ENCODE measurements around the gene ATAD3B. TPM values are rescaled to one million over a fixed set of nuclear protein-coding genes. Genes with fewer than 3 reads are reported as not detected.

Gene ATAD3B
- total and polyA plus RNA-seq, 2 experiments from 2014 or later: 11.6 to 20.2 TPM

- Histone ChIP-seq H3K4me2 (ENCODE audit: unreplicated experiment) (no peak overlapping the region), H3K4me3 (no peak overlapping the region), H2AFZ (no peak overlapping the region), H4K20me1 (ENCODE audit: insufficient read depth) (no peaks in the 10 kb centered on the region), H3K27me3 (replicated peaks; ENCODE audit: insufficient read depth) (no peaks in the 10 kb centered on the region), H3F3A (ENCODE audit: insufficient read depth) (peaks cover 5% of the 10 kb centered on the region; the same call in 1 of the 2 replicates), H3K36me3 (ENCODE audit: low read depth) (no peaks in the 10 kb centered on the region), H3K9ac (no peak overlapping the region), H3K27ac (no peak overlapping the region), H3K79me2 (ENCODE audit: insufficient read depth) (peaks cover 20% of the 10 kb centered on the region), H3K9me3 (ENCODE audit: low read depth) (no peaks in the 10 kb centered on the region), H3K9me2 (ENCODE audit: insufficient read depth) (no peaks in the 10 kb centered on the region), H3K4me1 (ENCODE audit: insufficient read depth) (no peaks in the 10 kb centered on the region)
- 96% methylated on average over 34 to 37 of the region's 37 CpGs for WGBS, 2 experiments (ENCODE audit: low coverage in 1 of 2, low lambda C conversion rate in 2 of 2, missing lambda C conversion rate in 2 of 2)
- in situ Hi-C loops (cut with MboI): no loop called here
- DNase-seq: no peak
- no peak for TF ChIP-seq EZH2 (IDR thresholded peaks at IDR 0.05; ENCODE audit: insufficient read depth, poor library complexity, severe bottlenecking)
- TF ChIP-seq EZH2phosphoT487 (IDR thresholded peaks at IDR 0.05; ENCODE audit: insufficient read depth, low read depth): no peak
Measured at GRCh38 chr1:1541956-1542765, 70.6 kb downstream of the ATAD3B start.

- no peak for TF ChIP-seq EZH2phosphoT487 (IDR thresholded peaks at IDR 0.05; ENCODE audit: insufficient read depth, low read depth)
- no peak for TF ChIP-seq EZH2 (IDR thresholded peaks at IDR 0.05; ENCODE audit: insufficient read depth, poor library complexity, severe bottlenecking)
- H3K79me2 ChIP-seq (ENCODE audit: insufficient read depth): peaks cover 14% of the 10 kb centered on the region
- H3K4me1 ChIP-seq (ENCODE audit: insufficient read depth): no peaks in the 10 kb centered on the region
- H3K27ac ChIP-seq: no peak overlapping the region
- H3K36me3 ChIP-seq (ENCODE audit: low read depth): no peaks in the 10 kb centered on the region
- WGBS, 2 experiments (ENCODE audit: low coverage in 1 of 2, low lambda C conversion rate in 2 of 2, missing lambda C conversion rate in 2 of 2): 83 to 91% methylated on average over 37 to 42 of the region's 45 CpGs
- H3F3A ChIP-seq (ENCODE audit: insufficient read depth): peaks cover 5% of the 10 kb centered on the region; the same call in 1 of the 2 replicates
- no peaks in the 10 kb centered on the region for H3K27me3 ChIP-seq (replicated peaks; ENCODE audit: insufficient read depth)
- H3K4me2 ChIP-seq (ENCODE audit: unreplicated experiment): no peak overlapping the region
- H3K9me2 ChIP-seq (ENCODE audit: insufficient read depth): no peaks in the 10 kb centered on the region
- H3K4me3 ChIP-seq: no peak overlapping the region
- H4K20me1 ChIP-seq (ENCODE audit: insufficient read depth): no peaks in the 10 kb centered on the region
- no peak overlapping the region for H3K9ac ChIP-seq
- no peaks in the 10 kb centered on the region for H3K9me3 ChIP-seq (ENCODE audit: low read depth)
- no peak for DNase-seq
- in situ Hi-C loops (cut with MboI): no loop called here
- no peak overlapping the region for H2AFZ ChIP-seq
Measured at GRCh38 chr1:1542766-1543705, 71.5 kb downstream of the ATAD3B start.

DNA sequence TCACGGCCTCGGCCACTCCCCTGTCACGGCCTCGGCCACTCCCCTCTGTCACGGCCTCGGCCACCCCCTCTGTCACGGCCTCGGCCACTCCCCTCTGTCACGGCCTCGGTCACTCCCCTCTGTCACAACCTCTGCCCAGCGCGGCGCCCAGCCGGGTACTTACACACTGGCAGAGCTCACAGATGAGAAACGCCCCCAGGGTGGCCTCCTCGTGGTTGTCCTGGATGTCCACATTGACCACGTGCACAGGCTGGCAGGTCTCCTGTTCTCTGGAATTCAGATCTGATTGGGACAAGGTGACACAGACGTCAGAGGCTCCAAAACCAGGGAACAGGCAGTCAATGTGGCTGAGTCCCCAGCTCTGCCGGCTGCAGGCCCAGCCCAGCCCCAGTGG, 72.1 kb downstream of the ATAD3B start:
- no peaks in the 10 kb centered on the region for H3K9me3 ChIP-seq (ENCODE audit: low read depth)
- no peaks in the 10 kb centered on the region for H4K20me1 ChIP-seq (ENCODE audit: insufficient read depth)
- no peaks in the 10 kb centered on the region for H3K4me1 ChIP-seq (ENCODE audit: insufficient read depth)
- H3K36me3 ChIP-seq (ENCODE audit: low read depth): no peaks in the 10 kb centered on the region
- no peak overlapping the region for H3K27ac ChIP-seq
- no peak overlapping the region for H2AFZ ChIP-seq
- H3K4me3 ChIP-seq: no peak overlapping the region
- DNase-seq: peak; percentile 42
- H3K9me2 ChIP-seq (ENCODE audit: insufficient read depth): no peaks in the 10 kb centered on the region
- H3K4me2 ChIP-seq (ENCODE audit: unreplicated experiment): no peak overlapping the region
- peaks cover 10% of the 10 kb centered on the region; the same call in 1 of the 2 replicates for H3K79me2 ChIP-seq (ENCODE audit: insufficient read depth)
- no peak for TF ChIP-seq EZH2 (IDR thresholded peaks at IDR 0.05; ENCODE audit: insufficient read depth, poor library complexity, severe bottlenecking)
- TF ChIP-seq EZH2phosphoT487 (IDR thresholded peaks at IDR 0.05; ENCODE audit: insufficient read depth, low read depth): no peak
- WGBS, 2 experiments (ENCODE audit: low coverage in 1 of 2, low lambda C conversion rate in 2 of 2, missing lambda C conversion rate in 2 of 2): 48 to 50% methylated on average over 13 to 19 of the region's 19 CpGs
- no peak overlapping the region for H3K9ac ChIP-seq
- in situ Hi-C loops (cut with MboI): no loop called here
- H3F3A ChIP-seq (ENCODE audit: insufficient read depth): peaks cover 5% of the 10 kb centered on the region; the same call in 1 of the 2 replicates
- no peaks in the 10 kb centered on the region for H3K27me3 ChIP-seq (replicated peaks; ENCODE audit: insufficient read depth)

- no peak overlapping the region for H3K9ac ChIP-seq
- H3K79me2 ChIP-seq (ENCODE audit: insufficient read depth): 0 out of 2 replicates have a peak, but pooled peaks cover 10% of the 10 kb centered on the region
- H3K4me3 ChIP-seq: no peak overlapping the region
- H3K4me2 ChIP-seq (ENCODE audit: unreplicated experiment): no peak overlapping the region
- H4K20me1 ChIP-seq (ENCODE audit: insufficient read depth): no peaks in the 10 kb centered on the region
- H3K9me2 ChIP-seq (ENCODE audit: insufficient read depth): no peaks in the 10 kb centered on the region
- no peak overlapping the region for H2AFZ ChIP-seq
- DNase-seq: no peak
- no peaks in the 10 kb centered on the region for H3K36me3 ChIP-seq (ENCODE audit: low read depth)
- H3K4me1 ChIP-seq (ENCODE audit: insufficient read depth): no peaks in the 10 kb centered on the region
- peaks cover 5% of the 10 kb centered on the region; the same call in 1 of the 2 replicates for H3F3A ChIP-seq (ENCODE audit: insufficient read depth)
- H3K27me3 ChIP-seq (replicated peaks; ENCODE audit: insufficient read depth): no peaks in the 10 kb centered on the region
- TF ChIP-seq EZH2 (IDR thresholded peaks at IDR 0.05; ENCODE audit: insufficient read depth, poor library complexity, severe bottlenecking) (no peak), EZH2phosphoT487 (IDR thresholded peaks at IDR 0.05; ENCODE audit: insufficient read depth, low read depth) (no peak)
- in situ Hi-C loops (cut with MboI): no loop called here
- no peaks in the 10 kb centered on the region for H3K9me3 ChIP-seq (ENCODE audit: low read depth)
- H3K27ac ChIP-seq: no peak overlapping the region
- WGBS, 2 experiments (ENCODE audit: low coverage in 1 of 2, low lambda C conversion rate in 2 of 2, missing lambda C conversion rate in 2 of 2): 91% methylated on average over 10 of the region's 10 CpGs
Measured at GRCh38 chr1:1544544-1544943, 73.0 kb downstream of the ATAD3B start.

Other genes starting within 250 kb of the ATAD3B start
- gene SDF4, start 239.8 kb upstream of the ATAD3B start, total RNA-seq (2014; rRNA removed; shearing (Covaris generic)): 214 and 216 TPM in 2 replicates
- 261 and 269 TPM in 2 replicates for gene SDF4, start 239.8 kb upstream of the ATAD3B start, polyA plus RNA-seq (2016; fragmentation: Nextera tagmentation; extraction: Ambion mirVana)
- gene B3GALT6, start 239.5 kb upstream of the ATAD3B start, total RNA-seq (2014; rRNA removed; shearing (Covaris generic)): 50.3 and 52.5 TPM in 2 replicates
- gene B3GALT6, start 239.5 kb upstream of the ATAD3B start, polyA plus RNA-seq (2016; fragmentation: Nextera tagmentation; extraction: Ambion mirVana): 6.5 and 8.3 TPM in 2 replicates
- 0.38 and 3.1 TPM in 2 replicates for gene C1QTNF12, start 225.0 kb upstream of the ATAD3B start, total RNA-seq (2014; rRNA removed; shearing (Covaris generic))
- 2.0 and 2.1 TPM in 2 replicates for gene C1QTNF12, start 225.0 kb upstream of the ATAD3B start, polyA plus RNA-seq (2016; fragmentation: Nextera tagmentation; extraction: Ambion mirVana)
- gene UBE2J2, start 197.9 kb upstream of the ATAD3B start, total RNA-seq (2014; rRNA removed; shearing (Covaris generic)): 49.7 and 51.0 TPM in 2 replicates
- gene UBE2J2, start 197.9 kb upstream of the ATAD3B start, polyA plus RNA-seq (2016; fragmentation: Nextera tagmentation; extraction: Ambion mirVana): 63.5 and 68.0 TPM in 2 replicates
- gene SCNN1D, start 191.3 kb upstream of the ATAD3B start, total RNA-seq (2014; rRNA removed; shearing (Covaris generic)): 0.76 and 2.5 TPM in 2 replicates
- gene SCNN1D, start 191.3 kb upstream of the ATAD3B start, polyA plus RNA-seq (2016; fragmentation: Nextera tagmentation; extraction: Ambion mirVana): 0.46 and 0.55 TPM in 2 replicates
- 58.6 and 68.0 TPM in 2 replicates for gene ACAP3, start 163.8 kb upstream of the ATAD3B start, total RNA-seq (2014; rRNA removed; shearing (Covaris generic))
- gene ACAP3, start 163.8 kb upstream of the ATAD3B start, polyA plus RNA-seq (2016; fragmentation: Nextera tagmentation; extraction: Ambion mirVana): 11.6 and 11.8 TPM in 2 replicates
- gene PUSL1, start 163.2 kb upstream of the ATAD3B start, total RNA-seq (2014; rRNA removed; shearing (Covaris generic)): 36.2 and 46.5 TPM in 2 replicates
- gene PUSL1, start 163.2 kb upstream of the ATAD3B start, polyA plus RNA-seq (2016; fragmentation: Nextera tagmentation; extraction: Ambion mirVana): 28.3 and 30.9 TPM in 2 replicates
- gene INTS11, start 147.1 kb upstream of the ATAD3B start, total RNA-seq (2014; rRNA removed; shearing (Covaris generic)): 80.1 and 90.0 TPM in 2 replicates
- gene INTS11, start 147.1 kb upstream of the ATAD3B start, polyA plus RNA-seq (2016; fragmentation: Nextera tagmentation; extraction: Ambion mirVana): 70.2 and 72.8 TPM in 2 replicates
- gene CPTP, start 147.0 kb upstream of the ATAD3B start, total RNA-seq (2014; rRNA removed; shearing (Covaris generic)): 30.5 and 39.0 TPM in 2 replicates
- gene CPTP, start 147.0 kb upstream of the ATAD3B start, polyA plus RNA-seq (2016; fragmentation: Nextera tagmentation; extraction: Ambion mirVana): 28.0 and 33.2 TPM in 2 replicates
- 0.54 TPM in 1 of 2 replicates, not detected in the other for gene TAS1R3, start 140.5 kb upstream of the ATAD3B start, total RNA-seq (2014; rRNA removed; shearing (Covaris generic))
- 0.24 TPM in 1 of 2 replicates, not detected in the other for gene TAS1R3, start 140.5 kb upstream of the ATAD3B start, polyA plus RNA-seq (2016; fragmentation: Nextera tagmentation; extraction: Ambion mirVana)
- 113 and 119 TPM in 2 replicates for gene DVL1, start 122.3 kb upstream of the ATAD3B start, total RNA-seq (2014; rRNA removed; shearing (Covaris generic))
- 8.6 and 9.9 TPM in 2 replicates for gene DVL1, start 122.3 kb upstream of the ATAD3B start, polyA plus RNA-seq (2016; fragmentation: Nextera tagmentation; extraction: Ambion mirVana)
- gene MXRA8, start 113.2 kb upstream of the ATAD3B start, total RNA-seq (2014; rRNA removed; shearing (Covaris generic)): 1,040 and 1,228 TPM in 2 replicates
- 584 and 609 TPM in 2 replicates for gene MXRA8, start 113.2 kb upstream of the ATAD3B start, polyA plus RNA-seq (2016; fragmentation: Nextera tagmentation; extraction: Ambion mirVana)
- 118 and 120 TPM in 2 replicates for gene AURKAIP1, start 96.6 kb upstream of the ATAD3B start, total RNA-seq (2014; rRNA removed; shearing (Covaris generic))
- gene AURKAIP1, start 96.6 kb upstream of the ATAD3B start, polyA plus RNA-seq (2016; fragmentation: Nextera tagmentation; extraction: Ambion mirVana): 216 and 218 TPM in 2 replicates
- 150 and 185 TPM in 2 replicates for gene CCNL2, start 72.4 kb upstream of the ATAD3B start, total RNA-seq (2014; rRNA removed; shearing (Covaris generic))
- gene CCNL2, start 72.4 kb upstream of the ATAD3B start, polyA plus RNA-seq (2016; fragmentation: Nextera tagmentation; extraction: Ambion mirVana): 151 and 199 TPM in 2 replicates
- gene MRPL20, start 64.5 kb upstream of the ATAD3B start, total RNA-seq (2014; rRNA removed; shearing (Covaris generic)): 88.9 and 105 TPM in 2 replicates
- gene MRPL20, start 64.5 kb upstream of the ATAD3B start, polyA plus RNA-seq (2016; fragmentation: Nextera tagmentation; extraction: Ambion mirVana): 176 and 181 TPM in 2 replicates
- 0.51 and 0.97 TPM in 2 replicates for gene ANKRD65, start 50.5 kb upstream of the ATAD3B start, total RNA-seq (2014; rRNA removed; shearing (Covaris generic))
- 0.44 and 0.70 TPM in 2 replicates for gene ANKRD65, start 50.5 kb upstream of the ATAD3B start, polyA plus RNA-seq (2016; fragmentation: Nextera tagmentation; extraction: Ambion mirVana)
- gene VWA1, start 36.1 kb upstream of the ATAD3B start, total RNA-seq (2014; rRNA removed; shearing (Covaris generic)): 1.4 and 2.3 TPM in 2 replicates
- gene VWA1, start 36.1 kb upstream of the ATAD3B start, polyA plus RNA-seq (2016; fragmentation: Nextera tagmentation; extraction: Ambion mirVana): 0.60 and 1.3 TPM in 2 replicates
- not detected in 2 replicates for gene ATAD3C, start 22.1 kb upstream of the ATAD3B start, total RNA-seq (2014; rRNA removed; shearing (Covaris generic))
- 0.51 TPM in 1 of 2 replicates, not detected in the other for gene ATAD3C, start 22.1 kb upstream of the ATAD3B start, polyA plus RNA-seq (2016; fragmentation: Nextera tagmentation; extraction: Ambion mirVana)
- gene ATAD3A, start 40.4 kb downstream of the ATAD3B start, total RNA-seq (2014; rRNA removed; shearing (Covaris generic)): 45.8 and 54.5 TPM in 2 replicates
- gene ATAD3A, start 40.4 kb downstream of the ATAD3B start, polyA plus RNA-seq (2016; fragmentation: Nextera tagmentation; extraction: Ambion mirVana): 42.8 and 44.9 TPM in 2 replicates
- gene TMEM240, start 68.9 kb downstream of the ATAD3B start, total RNA-seq (2014; rRNA removed; shearing (Covaris generic)): 1.1 and 3.3 TPM in 2 replicates
- gene TMEM240, start 68.9 kb downstream of the ATAD3B start, polyA plus RNA-seq (2016; fragmentation: Nextera tagmentation; extraction: Ambion mirVana): 0.44 and 0.76 TPM in 2 replicates
- 60.8 and 69.2 TPM in 2 replicates for gene SSU72, start 103.1 kb downstream of the ATAD3B start, total RNA-seq (2014; rRNA removed; shearing (Covaris generic))
- gene SSU72, start 103.1 kb downstream of the ATAD3B start, polyA plus RNA-seq (2016; fragmentation: Nextera tagmentation; extraction: Ambion mirVana): 195 and 204 TPM in 2 replicates
- 7.7 and 9.8 TPM in 2 replicates for gene FNDC10, start 128.4 kb downstream of the ATAD3B start, total RNA-seq (2014; rRNA removed; shearing (Covaris generic))
- 3.1 and 3.9 TPM in 2 replicates for gene FNDC10, start 128.4 kb downstream of the ATAD3B start, polyA plus RNA-seq (2016; fragmentation: Nextera tagmentation; extraction: Ambion mirVana)
- 70.5 and 100 TPM in 2 replicates for gene MIB2, start 143.7 kb downstream of the ATAD3B start, total RNA-seq (2014; rRNA removed; shearing (Covaris generic))
- 29.2 and 30.3 TPM in 2 replicates for gene MIB2, start 143.7 kb downstream of the ATAD3B start, polyA plus RNA-seq (2016; fragmentation: Nextera tagmentation; extraction: Ambion mirVana)
- gene MMP23B, start 160.4 kb downstream of the ATAD3B start, total RNA-seq (2014; rRNA removed; shearing (Covaris generic)): not detected in 2 replicates
- gene MMP23B, start 160.4 kb downstream of the ATAD3B start, polyA plus RNA-seq (2016; fragmentation: Nextera tagmentation; extraction: Ambion mirVana): 1.1 TPM in 1 of 2 replicates, not detected in the other
- gene CDK11B, start 187.2 kb downstream of the ATAD3B start, total RNA-seq (2014; rRNA removed; shearing (Covaris generic)): 8.2 and 11.7 TPM in 2 replicates
- gene CDK11B, start 187.2 kb downstream of the ATAD3B start, polyA plus RNA-seq (2016; fragmentation: Nextera tagmentation; extraction: Ambion mirVana): 18.2 and 19.1 TPM in 2 replicates
- 32.5 and 38.3 TPM in 2 replicates for gene SLC35E2B, start 221.0 kb downstream of the ATAD3B start, total RNA-seq (2014; rRNA removed; shearing (Covaris generic))
- 22.2 and 23.4 TPM in 2 replicates for gene SLC35E2B, start 221.0 kb downstream of the ATAD3B start, polyA plus RNA-seq (2016; fragmentation: Nextera tagmentation; extraction: Ambion mirVana)